H9 (cell line): ENCODE results near the gene NUMBL. TPM values are rescaled to one million over a fixed set of nuclear protein-coding genes. Genes with fewer than 3 reads are reported as not detected.

ENCODE experiments used
- DNase-seq: peaks from one replicate; pipeline ENCODE4 v3.0.0-alpha.2; 2017
- H2AFZ ChIP-seq: one replicate; pipeline ENCODE4 v1.6.1; 2013; ENCODE audit warnings: mild to moderate bottlenecking, low read length, control low read depth, moderate library complexity
- H2AK5ac ChIP-seq: 2 replicates; pipeline ENCODE4 v1.6.1; 2013; ENCODE audit warnings: low read length, control low read depth, mixed read lengths; ENCODE audit not compliant: insufficient read length
- H2BK120ac ChIP-seq: one replicate; pipeline ENCODE4 v1.6.1; 2013; ENCODE audit warnings: low read depth, mild to moderate bottlenecking, low read length, control low read depth, inconsistent platforms; ENCODE audit not compliant: poor library complexity, severe bottlenecking
- H2BK12ac ChIP-seq: 2 replicates; pipeline ENCODE4 v1.6.1; 2013; ENCODE audit warnings: low read length, control low read depth, mixed read lengths, low read depth; ENCODE audit not compliant: insufficient read length
- H2BK15ac ChIP-seq: 2 replicates; pipeline ENCODE4 v1.6.1; 2013; ENCODE audit warnings: low read depth, low read length, control low read depth
- H2BK20ac ChIP-seq: one replicate; pipeline ENCODE4 v1.6.1; 2013; ENCODE audit warnings: low read depth, mild to moderate bottlenecking, low read length, control low read depth, inconsistent platforms; ENCODE audit not compliant: poor library complexity, severe bottlenecking
- H2BK5ac ChIP-seq: 2 replicates; pipeline ENCODE4 v1.6.1; 2013; ENCODE audit warnings: low read length, control low read depth, mixed read lengths; ENCODE audit not compliant: insufficient read length
- H3K14ac ChIP-seq: 2 replicates; pipeline ENCODE4 v1.6.1; 2013; ENCODE audit warnings: low read length, control low read depth; ENCODE audit not compliant: insufficient read depth
- H3K18ac ChIP-seq: 2 replicates; pipeline ENCODE4 v1.6.1; 2013; ENCODE audit warnings: low read depth, mild to moderate bottlenecking, mixed read lengths, low read length, control low read depth; ENCODE audit not compliant: insufficient read length
- H3K23ac ChIP-seq: 2 replicates; pipeline ENCODE4 v1.6.1; 2013; ENCODE audit warnings: low read length, control low read depth, mixed read lengths, low read depth; ENCODE audit not compliant: insufficient read length
- H3K23me2 ChIP-seq: 2 replicates; pipeline ENCODE4 v1.6.1; 2013; ENCODE audit warnings: low read depth, mild to moderate bottlenecking, mixed read lengths, low read length, control low read depth; ENCODE audit not compliant: insufficient read length, poor library complexity, severe bottlenecking
- H3K27ac ChIP-seq: 2 replicates; pipeline ENCODE4 v1.5.1; 2013; ENCODE audit warnings: low read length, control low read depth, mixed read lengths, low read depth; ENCODE audit not compliant: insufficient read length
- H3K27me3 ChIP-seq: 2 replicates; pipeline ENCODE4 v1.6.1; 2013; ENCODE audit warnings: low read length, control low read depth, inconsistent platforms; ENCODE audit not compliant: insufficient read depth
- H3K4ac ChIP-seq: 2 replicates; pipeline ENCODE4 v1.6.1; 2013; ENCODE audit warnings: low read depth, mild to moderate bottlenecking, control low read depth, inconsistent platforms, low read length, moderate library complexity
- H3K4me1 ChIP-seq: 2 replicates; pipeline ENCODE4 v1.6.1; 2013; ENCODE audit warnings: low read length, control low read depth, inconsistent platforms; ENCODE audit not compliant: insufficient read depth
- H3K4me2 ChIP-seq: 2 replicates; pipeline ENCODE4 v1.6.1; 2013; ENCODE audit warnings: low read length, control low read depth, mixed read lengths; ENCODE audit not compliant: insufficient read length, insufficient read depth
- H3K56ac ChIP-seq: 2 replicates; pipeline ENCODE4 v1.6.1; 2013; ENCODE audit warnings: low read depth, mild to moderate bottlenecking, mixed read lengths, low read length, control low read depth; ENCODE audit not compliant: insufficient read length
- H3K79me1 ChIP-seq: 2 replicates; pipeline ENCODE4 v1.6.1; 2013; ENCODE audit warnings: low read depth, mild to moderate bottlenecking, moderate library complexity, low read length, control low read depth, inconsistent platforms; ENCODE audit not compliant: insufficient read depth, poor library complexity, severe bottlenecking
- H3K79me2 ChIP-seq: 2 replicates; pipeline ENCODE4 v1.6.1; 2013; ENCODE audit warnings: low read length, control low read depth, inconsistent platforms; ENCODE audit not compliant: insufficient read depth
- H3K9ac ChIP-seq: 2 replicates; pipeline ENCODE4 v1.6.1; 2013; ENCODE audit warnings: low read length, control low read depth, mixed read lengths; ENCODE audit not compliant: insufficient read length; ENCODE audit errors: extremely low read depth
- H3K9me3 ChIP-seq: one replicate; pipeline ENCODE4 v1.6.1; 2013; ENCODE audit warnings: low read depth, low read length, inconsistent platforms; ENCODE audit not compliant: control insufficient read depth
- H3T11ph ChIP-seq: one replicate; pipeline ENCODE4 v1.6.1; 2013; ENCODE audit warnings: mild to moderate bottlenecking, low read length, control low read depth, inconsistent platforms
- H4K20me1 ChIP-seq: one replicate; pipeline ENCODE4 v1.6.1; 2013; ENCODE audit not compliant: control insufficient read depth, insufficient read length, insufficient read depth
- H4K5ac ChIP-seq: 2 replicates; pipeline ENCODE4 v1.6.1; 2013; ENCODE audit warnings: low read depth, mild to moderate bottlenecking, mixed read lengths, low read length, control low read depth; ENCODE audit not compliant: insufficient read length
- H4K8ac ChIP-seq: replicated peaks from 2 replicates; pipeline ENCODE4 v1.6.1; 2013; ENCODE audit warnings: low read length, control low read depth, mixed read lengths, low read depth; ENCODE audit not compliant: insufficient read length
- H4K91ac ChIP-seq: 2 replicates; pipeline ENCODE4 v1.6.1; 2013; ENCODE audit warnings: low read depth, mild to moderate bottlenecking, moderate library complexity, mixed read lengths, low read length, control low read depth; ENCODE audit not compliant: insufficient read length
- H3K27ac Mint-ChIP-seq, 3 experiments: 2 replicates in 2 of 3; 3 replicates in 1 of 3; pipeline ENCODE4 v1.8.0; 2020 to 2021; ENCODE audit warnings: mixed read lengths in 3 of 3, mild to moderate bottlenecking in 1 of 3, moderate library complexity in 1 of 3
- H3K27me3 Mint-ChIP-seq: 2 replicates; pipeline ENCODE4 v1.8.0; 2021; ENCODE audit warnings: low read depth, mild to moderate bottlenecking, moderate library complexity, mixed read lengths
- H3K36me3 Mint-ChIP-seq, 3 experiments: 2 replicates in 2 of 3; 3 replicates in 1 of 3; pipeline ENCODE4 v1.8.0; 2020 to 2021; ENCODE audit warnings: low read depth in 3 of 3, mixed read lengths in 3 of 3; ENCODE audit not compliant: insufficient read depth in 1 of 3
- H3K4me1 Mint-ChIP-seq, 2 experiments: 2 replicates each; pipeline ENCODE4 v1.8.0; 2020; ENCODE audit warnings: mixed read lengths in 2 of 2
- H3K4me3 Mint-ChIP-seq, 2 experiments: 2 replicates in 1 of 2; 3 replicates in 1 of 2; pipeline ENCODE4 v1.8.0; 2020 to 2021; ENCODE audit warnings: mild to moderate bottlenecking in 2 of 2, mixed read lengths in 2 of 2, moderate library complexity in 1 of 2
- H3K9me3 Mint-ChIP-seq, 2 experiments: 2 replicates in 1 of 2; 3 replicates in 1 of 2; pipeline ENCODE4 v1.8.0; 2020; ENCODE audit warnings: mild to moderate bottlenecking in 2 of 2, mixed read lengths in 2 of 2, moderate library complexity in 1 of 2
- CTCF ChIP-seq: fragments of 200-600 bp; sonication (generic); conservative IDR thresholded peaks from 3 replicates; pipeline ENCODE4 v1.8.0; 2021; ENCODE audit warnings: antibody characterized with exemption, mild to moderate bottlenecking
- WGBS: extraction: QIAGEN DNeasy Blood & Tissue Kit; methylation state at CpG from one replicate; pipeline ENCODE4 v1.1.7; 2013; ENCODE audit warnings: missing lambda C conversion rate, low lambda C conversion rate, mixed read lengths; ENCODE audit not compliant: insufficient read length; ENCODE audit errors: extremely low coverage; 5-methylcytosine and 5-hydroxymethylcytosine counted together
- total RNA-seq: library from RNA; stranded (reverse); gene quantifications from 2 replicates; pipeline ENCODE4 v1.2.1, GENCODE V29; 2021

NUMBL gene
- total RNA-seq, 1 experiment from 2014 or later = 34.5 TPM

GRCh38 chr19:40685016-40685526 lies 5.4 kb downstream of the NUMBL start:
- Histone ChIP-seq H3K27ac (no peak overlapping the region), H3K79me1 (no peaks in the 10 kb centered on the region), H3T11ph (no peak overlapping the region), H3K9me3 (no peaks in the 10 kb centered on the region), H3K79me2 (no peaks in the 10 kb centered on the region), H4K5ac (no peak overlapping the region), H3K4me2 (no peak overlapping the region), H4K8ac (no peak overlapping the region), H2AK5ac (no peak overlapping the region), H2BK120ac (no peak overlapping the region), H2AFZ (no peak overlapping the region), H3K27me3 (no peaks in the 10 kb centered on the region), H3K4ac (no peak overlapping the region), H3K14ac (no peak overlapping the region), H4K91ac (no peak overlapping the region), H2BK12ac (no peak overlapping the region), H3K18ac (no peak overlapping the region), H2BK20ac (no peak overlapping the region), H4K20me1 (peaks cover 9% of the 10 kb centered on the region), H3K23ac (no peak overlapping the region), H3K9ac (no peak overlapping the region), H2BK5ac (no peak overlapping the region), H3K56ac (no peak overlapping the region), H3K23me2 (peaks cover 8% of the 10 kb centered on the region), H2BK15ac (no peak overlapping the region), H3K4me1 (no peaks in the 10 kb centered on the region)
- Mint-ChIP-seq H3K27me3 (no peaks in the 10 kb centered on the region; the same call in 1 of the 2 replicates), H3K4me1 (no peaks in the 10 kb centered on the region), H3K9me3 (no peaks in the 10 kb centered on the region), H3K36me3 (peaks cover 22 to 47% (median 46%) of the 10 kb centered on the region in 3 experiments; a peak in 6 of 7 replicates), H3K4me3 (no peak overlapping the region), H3K27ac (no peak overlapping the region)
- DNase-seq = no peak
- no peak for TF ChIP-seq CTCF
- no CpG with 5 or more reads among the region's 3 CpGs for WGBS
